Measurements from ENCODE around the gene GPC1.
"Not testable (repeated sequence)": the region's sequence is repeated elsewhere in the genome, so short reads cannot be mapped to it uniquely, and the experiment has no call there.

The GPC1 gene

GRCh38 chr2:240469239-240469636 is 33.8 kb downstream of the GPC1 start:
- no peak for DNase-seq

- no peak for DNase-seq
Measured at GRCh38 chr2:240469740-240470139, 34.3 kb downstream of the GPC1 start.

GRCh38 chr2:240472078-240472790 is 36.8 kb downstream of the GPC1 start:
- no peak for DNase-seq

- DNase-seq: no peak
Measured at GRCh38 chr2:240473211-240473610, 37.7 kb downstream of the GPC1 start.

GRCh38 chr2:240477916-240478315 is 42.5 kb downstream of the GPC1 start:
- DNase-seq: no peak

- no peak for DNase-seq
Measured at GRCh38 chr2:240478346-240479110, 43.1 kb downstream of the GPC1 start.

- no peak for DNase-seq
Measured at GRCh38 chr2:240479111-240479501, 43.6 kb downstream of the GPC1 start.

- DNase-seq: no peak
Measured at GRCh38 chr2:240480834-240481623, 45.6 kb downstream of the GPC1 start.

GRCh38 chr2:240481720-240482119 is 46.3 kb downstream of the GPC1 start:
- no peak for DNase-seq

GRCh38 chr2:240482141-240482540 is 46.7 kb downstream of the GPC1 start:
- no peak for DNase-seq

- no peak for DNase-seq
Measured at GRCh38 chr2:240491483-240491882, 56.0 kb downstream of the GPC1 start.

GRCh38 chr2:240494194-240494793 is 58.8 kb downstream of the GPC1 start:
- DNase-seq: no peak

- DNase-seq: not testable (repeated sequence)
Measured at GRCh38 chr2:240494942-240495341, 59.5 kb downstream of the GPC1 start.

GRCh38 chr2:240497082-240497481 is 61.6 kb downstream of the GPC1 start:
- not testable (repeated sequence) for DNase-seq

- no peak for DNase-seq
Measured at GRCh38 chr2:240498171-240498957, 62.9 kb downstream of the GPC1 start.

GRCh38 chr2:240498958-240499260 is 63.4 kb downstream of the GPC1 start:
- no peak for DNase-seq

GRCh38 chr2:240499309-240500301 is 64.1 kb downstream of the GPC1 start:
- DNase-seq: no peak

GRCh38 chr2:240500561-240501423 is 65.3 kb downstream of the GPC1 start:
- no peak for DNase-seq

- DNase-seq: no peak
Measured at GRCh38 chr2:240501531-240501991, 66.1 kb downstream of the GPC1 start.

GRCh38 chr2:240502059-240502429 is 66.6 kb downstream of the GPC1 start:
- no peak for DNase-seq

Data from NCI-H446 (cell line).